Amniotic stem cell (primary cell): ENCODE measurements around the gene PEMT.
"Not testable (repeated sequence)": the region's sequence is repeated elsewhere in the genome, so short reads cannot be mapped to it uniquely, and the experiment has no call there.

Source experiments
- DNase-seq: peaks from one replicate; lab custom pipeline; 2025; lab: John Stamatoyannopoulos, UW

PEMT gene

GRCh38 chr17:17502741-17503565 lies 88.6 kb downstream of the PEMT start:
- DNase-seq = no peak

GRCh38 chr17:17500999-17501605 lies 90.4 kb downstream of the PEMT start:
- no peak for DNase-seq

DNA sequence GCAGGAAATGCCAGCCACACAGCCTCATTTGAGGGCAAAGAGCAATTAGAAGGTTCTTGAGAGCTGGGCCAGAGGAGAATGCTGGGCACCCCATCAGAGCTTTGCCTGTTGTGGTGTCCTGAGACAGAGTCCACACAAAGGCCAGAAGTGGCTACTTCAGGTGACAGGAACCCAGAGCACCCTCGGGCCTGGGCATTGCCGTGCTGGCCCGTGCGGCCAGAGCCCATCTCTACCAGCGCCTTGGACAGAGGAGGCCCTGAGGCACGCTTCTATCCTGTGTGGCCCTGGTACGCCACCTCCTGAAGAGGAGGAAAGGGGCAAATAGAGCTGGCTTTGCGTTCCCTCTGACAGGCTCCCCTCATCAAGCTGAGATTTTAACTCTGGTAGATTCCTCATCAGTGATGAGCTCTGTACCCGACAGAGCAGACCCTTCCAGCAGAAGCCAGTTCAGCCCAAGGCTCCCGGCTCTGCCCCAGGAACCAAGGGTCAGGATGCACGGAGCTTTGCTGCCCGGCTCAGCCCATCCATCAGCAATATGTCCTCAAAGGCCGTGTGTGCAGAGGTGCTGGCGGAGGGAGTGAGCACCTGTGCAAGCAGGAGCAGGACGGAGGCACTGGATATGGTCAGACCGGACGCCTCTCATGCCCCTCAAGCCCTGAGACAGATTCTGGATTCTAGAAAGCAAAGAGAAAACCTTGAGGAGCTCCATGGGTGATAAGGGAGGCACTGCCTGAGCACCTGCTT lies 91.9 kb downstream of the PEMT start:
- DNase-seq = no peak

- DNase-seq = no peak
These were observed 92.8 kb downstream of the PEMT start for GRCh38 chr17:17498606-17499301.

- DNase-seq = no peak
These were observed 93.5 kb downstream of the PEMT start for GRCh38 chr17:17497845-17498520.

DNA sequence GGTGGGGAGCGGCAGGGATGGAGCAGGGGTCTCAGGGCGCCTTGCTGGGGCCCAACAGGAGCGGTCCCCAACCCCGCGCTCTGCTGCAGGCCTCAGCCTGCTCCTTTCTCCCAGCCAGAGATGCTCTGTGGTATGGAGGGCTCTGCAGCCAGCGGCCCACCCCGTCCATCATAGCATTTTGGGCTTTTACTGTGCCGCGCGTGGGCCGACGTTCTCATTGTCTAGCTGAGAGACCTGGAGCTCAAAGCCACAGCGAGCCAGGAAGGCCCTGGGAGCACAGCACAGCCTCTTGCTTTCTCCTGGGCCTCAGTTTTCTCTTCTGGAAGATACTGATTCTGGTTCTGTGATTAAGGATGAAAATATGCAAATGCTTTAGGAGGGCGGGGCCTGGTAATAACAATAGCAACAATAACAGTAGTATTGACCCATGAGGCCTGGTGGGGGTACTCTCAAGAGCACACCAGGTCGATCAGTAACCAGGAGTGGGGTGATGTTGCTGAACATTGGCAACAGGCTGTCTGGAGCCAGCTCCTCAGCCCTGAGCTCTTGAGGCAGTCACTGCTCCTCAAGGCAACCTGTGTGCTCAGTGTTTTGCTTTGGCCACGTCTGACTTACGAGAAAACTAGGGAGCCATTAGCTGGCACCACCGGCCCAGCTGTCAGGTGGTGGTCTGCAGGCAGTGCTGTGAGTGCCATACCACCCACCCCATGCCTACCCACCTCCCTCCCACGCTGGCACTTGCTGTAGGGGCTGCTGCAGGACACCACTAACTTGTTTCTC lies 94.3 kb downstream of the PEMT start:
- no peak for DNase-seq

- peak; percentile 65 for DNase-seq
These were observed 95.1 kb downstream of the PEMT start, which contains the start of gene RASD1 for GRCh38 chr17:17496189-17497064. Gene RASD1 (minus strand): TSS chr17:17496395. CDS start chr17:17496181, 214 bp downstream.

DNA sequence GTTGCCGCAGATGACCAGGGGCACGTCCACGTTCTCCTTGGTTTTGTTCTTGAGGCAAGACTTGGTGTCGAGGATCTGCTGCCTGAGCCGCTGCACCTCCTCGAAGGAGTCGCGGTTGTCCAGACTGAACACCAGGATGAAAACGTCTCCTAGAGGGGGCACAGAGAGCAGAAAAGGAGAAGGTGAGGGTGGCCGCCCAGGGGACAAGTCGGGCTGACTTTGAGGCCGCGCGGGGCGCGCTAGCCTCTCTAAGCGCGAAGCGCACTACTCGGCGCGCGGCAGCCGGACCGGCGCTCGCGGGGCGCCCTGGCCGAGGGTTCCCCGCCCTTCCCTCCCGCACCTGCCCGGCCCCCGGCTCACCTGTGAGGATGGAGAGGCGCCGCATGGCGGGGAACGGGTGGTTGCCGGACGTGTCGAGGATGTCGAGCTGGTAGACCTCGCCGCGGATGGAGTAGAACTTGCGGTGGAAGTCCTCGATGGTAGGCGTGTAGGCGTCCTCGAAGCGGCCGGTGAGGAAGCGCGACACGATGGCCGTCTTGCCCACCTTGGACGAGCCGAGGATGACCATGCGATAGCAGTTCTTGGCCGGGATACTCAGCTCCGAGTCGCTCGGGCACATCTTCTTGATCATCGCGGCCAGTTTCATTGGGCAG lies 95.8 kb downstream of the PEMT start:
- no peak for DNase-seq

- no peak for DNase-seq
These were observed 96.5 kb downstream of the PEMT start for GRCh38 chr17:17494870-17495535.

GRCh38 chr17:17494499-17494869 lies 97.0 kb downstream of the PEMT start:
- no peak for DNase-seq

GRCh38 chr17:17493986-17494466 lies 97.5 kb downstream of the PEMT start:
- no peak for DNase-seq

DNA sequence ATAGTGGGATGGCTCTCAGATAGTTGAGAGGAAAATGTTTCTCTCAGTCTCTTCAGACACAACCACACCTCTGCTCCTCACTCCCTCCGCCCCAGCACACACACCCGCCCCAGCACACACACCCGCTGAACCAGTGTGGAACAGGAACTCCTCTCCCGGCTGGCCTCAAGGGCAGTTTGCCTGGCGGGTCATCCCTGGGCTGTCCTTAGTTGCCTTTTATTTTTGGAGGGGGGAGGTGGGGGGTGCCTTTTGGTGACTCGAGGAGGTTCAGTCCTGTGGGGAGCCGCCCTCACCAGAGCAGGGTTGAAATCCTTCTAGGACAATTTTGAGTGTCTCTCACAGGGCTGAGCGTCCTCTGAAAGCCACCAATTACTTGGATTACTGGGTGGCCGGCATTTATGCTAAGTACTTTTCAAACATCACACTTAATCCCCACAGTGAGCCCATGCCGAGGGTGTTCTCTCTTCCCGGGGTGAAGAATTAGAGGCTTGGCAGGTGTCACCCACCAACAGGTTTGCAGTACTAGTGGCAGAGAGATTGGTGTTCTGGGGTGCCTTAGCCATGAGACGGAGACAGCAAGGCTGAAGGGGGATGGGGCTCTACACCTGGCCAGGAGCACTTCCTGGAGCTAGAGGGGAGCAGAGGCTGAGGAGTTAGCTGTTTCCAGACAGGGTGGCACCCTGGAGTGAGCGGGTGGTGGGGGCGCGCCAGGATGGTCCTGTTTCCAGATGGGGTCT lies 98.1 kb downstream of the PEMT start:
- no peak for DNase-seq

- DNase-seq = no peak
These were observed 98.9 kb downstream of the PEMT start for GRCh38 chr17:17492571-17492970.

- no peak for DNase-seq
These were observed 99.4 kb downstream of the PEMT start for GRCh38 chr17:17492085-17492484.

- DNase-seq = no peak
These were observed 99.9 kb downstream of the PEMT start for GRCh38 chr17:17491546-17491988.

GRCh38 chr17:17491031-17491471 lies 100.5 kb downstream of the PEMT start:
- DNase-seq = no peak

DNA sequence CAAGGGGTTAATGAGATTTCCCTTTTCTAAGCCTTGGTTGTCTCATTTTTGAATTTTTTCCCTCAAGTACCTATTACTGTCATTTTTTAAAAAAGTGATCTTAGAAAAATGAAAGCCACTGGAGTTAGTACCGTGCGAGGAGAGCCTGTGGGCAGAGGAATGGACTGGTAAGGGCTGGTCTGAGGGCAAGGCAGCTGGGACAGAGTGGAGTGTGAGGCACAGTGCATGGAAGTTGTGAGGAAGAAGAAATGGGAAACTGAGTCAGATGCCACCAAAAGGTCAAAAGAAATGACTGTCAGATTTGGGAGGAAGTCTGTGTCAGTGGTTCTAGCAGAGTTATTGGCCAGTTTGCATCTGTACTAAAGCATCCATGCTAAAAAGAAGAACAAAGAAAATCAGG lies 103.5 kb downstream of the PEMT start:
- no peak for DNase-seq

- not testable (repeated sequence) for DNase-seq
These were observed 105.1 kb downstream of the PEMT start for GRCh38 chr17:17486416-17486815.
